ENCODE measurements around the gene SULF2.

SULF2 gene

DNA sequence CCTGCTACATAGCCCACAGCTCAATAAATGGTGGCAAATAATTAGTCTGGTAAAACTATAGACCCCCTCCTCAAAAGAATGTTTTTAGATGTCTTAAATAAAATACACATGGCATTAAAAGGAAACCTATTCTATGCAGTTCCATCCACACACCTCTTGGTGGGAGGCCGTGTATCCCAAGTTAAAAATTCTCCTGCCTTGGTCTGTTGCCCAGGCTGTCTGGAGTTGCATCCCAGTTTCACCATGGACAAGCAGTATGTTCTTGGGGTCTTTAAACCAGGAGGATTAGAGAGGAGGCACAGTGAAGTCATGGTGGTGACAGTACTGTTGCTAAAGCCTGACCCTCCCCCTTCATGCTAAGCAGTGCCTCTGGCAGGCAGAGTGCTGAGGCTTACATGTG, 95.5 kb downstream of the SULF2 start:
- H3K27ac ChIP-seq (ENCODE audit: low read depth, low read length): no peak overlapping the region
- H3K9me3 ChIP-seq (ENCODE audit: insufficient read depth, low read depth, low read length): peaks cover 29% of the 10 kb centered on the region
- no peak overlapping the region for H3K9ac ChIP-seq (ENCODE audit: low read depth, low read length)
- H3K36me3 ChIP-seq (ENCODE audit: insufficient read depth, low read length): peaks cover 12% of the 10 kb centered on the region; the same call in 1 of the 2 replicates
- peaks cover 5% of the 10 kb centered on the region for H3K4me1 ChIP-seq (ENCODE audit: insufficient read depth, low read length)
- H3K4me3 ChIP-seq (ENCODE audit: low read length): no peak overlapping the region
- H3K27me3 ChIP-seq (ENCODE audit: insufficient read depth, low read length): no peaks in the 10 kb centered on the region
- WGBS: 96% methylated on average over 1 of the region's 1 CpG

DNA sequence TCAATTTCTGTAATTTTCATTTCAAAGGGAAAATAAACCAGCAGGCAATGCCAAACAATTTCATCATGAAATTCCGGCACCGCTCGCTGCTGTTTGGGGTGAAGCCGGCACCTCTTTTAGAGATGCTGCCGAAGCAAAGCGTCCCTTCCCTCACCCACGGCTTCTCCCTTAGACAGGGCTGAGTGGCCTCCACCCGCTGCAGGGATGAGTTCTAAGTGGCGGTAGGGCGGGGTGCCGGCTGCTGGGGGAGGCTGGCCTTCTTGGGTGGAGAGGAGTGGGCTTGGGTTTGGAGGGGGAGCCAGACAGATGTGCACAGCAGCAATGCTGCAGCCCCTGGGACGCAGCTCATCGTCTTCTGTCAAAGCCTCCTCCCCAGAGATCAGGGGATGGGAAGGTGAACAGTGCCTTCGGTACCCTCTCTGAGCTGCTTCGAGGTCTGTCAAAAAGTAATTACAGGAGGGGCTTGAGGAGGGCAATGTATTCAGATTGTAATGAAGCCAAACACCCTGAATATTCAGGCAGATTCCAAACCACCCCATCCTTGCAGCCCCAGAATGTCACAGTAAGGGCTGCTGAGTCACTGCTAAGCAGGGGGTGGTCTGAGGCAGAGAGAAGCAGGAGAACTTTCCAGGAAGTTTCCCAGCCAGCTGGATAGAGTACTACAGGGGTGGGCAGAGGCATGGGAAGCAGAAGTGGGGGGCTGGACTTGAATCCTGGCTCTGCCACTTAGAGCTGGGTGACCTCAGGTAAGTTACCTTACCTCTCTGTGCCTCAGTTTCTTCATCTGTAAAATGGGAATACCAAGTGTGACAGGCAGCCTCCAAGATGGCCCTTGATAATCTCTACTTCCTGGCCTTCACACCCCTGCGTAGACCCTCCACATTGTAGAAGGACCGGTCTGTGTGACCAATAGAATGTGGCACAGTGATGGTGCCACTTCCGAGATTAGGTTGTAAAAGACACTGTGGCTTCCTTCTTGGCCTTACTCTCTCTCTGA, 96.6 kb downstream of the SULF2 start:
- H3K27ac ChIP-seq (ENCODE audit: low read depth, low read length): peak overlapping the region; percentile 51; the same call in 1 of the 2 replicates
- no peak overlapping the region for H3K9ac ChIP-seq (ENCODE audit: low read depth, low read length)
- H3K4me3 ChIP-seq (ENCODE audit: low read length): no peak overlapping the region
- H3K4me1 ChIP-seq (ENCODE audit: insufficient read depth, low read length): peaks cover 5% of the 10 kb centered on the region
- H3K9me3 ChIP-seq (ENCODE audit: insufficient read depth, low read depth, low read length): peaks cover 29% of the 10 kb centered on the region
- WGBS: 45% methylated on average over 17 of the region's 18 CpGs
- H3K27me3 ChIP-seq (ENCODE audit: insufficient read depth, low read length): no peaks in the 10 kb centered on the region
- H3K36me3 ChIP-seq (ENCODE audit: insufficient read depth, low read length): peaks cover 16% of the 10 kb centered on the region; the same call in 1 of the 2 replicates

DNA sequence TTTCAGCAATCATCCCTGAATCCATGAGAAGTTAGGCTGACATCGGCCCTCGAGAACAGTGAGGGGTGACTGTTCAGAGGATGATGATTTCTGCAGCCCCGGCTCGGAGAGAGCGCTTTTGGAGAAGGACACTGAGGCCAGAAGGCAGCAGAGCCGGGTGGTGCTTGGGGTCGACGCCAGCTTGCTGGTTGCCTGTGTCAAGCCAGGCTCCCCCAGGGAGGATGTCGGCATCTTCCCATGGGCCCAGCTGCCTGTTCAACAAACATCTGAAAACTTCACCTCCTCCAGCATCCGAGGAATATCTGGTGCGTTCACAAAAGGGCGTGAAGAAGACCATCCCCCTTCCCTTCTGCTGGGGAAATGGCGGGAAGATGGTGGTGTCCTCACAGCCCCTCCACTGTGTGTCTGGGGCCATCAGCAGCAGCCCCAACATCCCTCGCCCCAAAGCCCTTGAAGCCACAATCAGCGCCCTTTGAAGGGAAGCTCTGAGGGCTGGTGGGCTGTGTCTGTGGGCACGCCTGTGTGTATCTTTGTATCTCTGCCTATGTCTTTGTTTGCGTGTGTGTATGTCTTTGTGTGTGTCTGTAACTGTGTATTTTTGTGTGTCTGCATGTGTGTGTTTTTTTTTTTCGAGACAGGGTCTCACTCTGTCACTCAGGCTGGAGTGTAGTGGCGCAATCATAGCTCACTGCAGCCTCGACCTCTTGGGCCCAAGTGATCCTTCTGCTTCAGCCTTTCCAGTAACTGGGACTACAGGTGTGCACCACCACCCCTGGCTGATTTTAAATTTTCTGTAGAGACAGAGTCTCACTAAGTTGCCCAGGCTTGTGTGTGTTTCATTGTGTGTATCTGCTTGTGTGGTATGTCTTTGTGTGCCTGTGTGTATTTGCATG, 97.9 kb downstream of the SULF2 start:
- 91% methylated on average over 20 of the region's 20 CpGs for WGBS

DNA sequence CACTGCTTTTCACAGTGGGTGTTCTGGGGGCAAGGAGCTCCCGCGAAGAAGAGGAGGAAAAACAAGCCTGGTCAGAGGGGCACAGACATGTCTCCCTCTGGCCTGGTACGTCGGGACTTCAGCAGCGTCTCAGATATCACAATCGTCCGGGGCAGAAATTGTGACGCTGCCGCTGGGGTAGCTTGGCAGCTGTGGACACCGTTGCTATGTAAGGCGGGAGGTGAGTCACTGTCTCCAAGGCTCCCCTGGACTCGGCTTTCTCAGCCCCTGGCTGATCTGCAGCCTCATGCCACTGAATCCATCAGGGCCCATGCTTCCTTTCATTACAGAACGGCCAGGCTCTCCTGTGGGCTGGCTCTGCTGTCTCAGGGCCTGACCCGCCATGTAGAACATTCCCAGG, 98.7 kb downstream of the SULF2 start:
- peaks cover 11% of the 10 kb centered on the region for H3K9me3 ChIP-seq (ENCODE audit: insufficient read depth, low read depth, low read length)
- no peak overlapping the region for H3K4me3 ChIP-seq (ENCODE audit: low read length)
- H3K27me3 ChIP-seq (ENCODE audit: insufficient read depth, low read length): no peaks in the 10 kb centered on the region
- 85% methylated on average over 14 of the region's 14 CpGs for WGBS
- H3K27ac ChIP-seq (ENCODE audit: low read depth, low read length): 0 out of 2 replicates have a peak overlapping the region, but pooled peaks have one; percentile 18
- H3K36me3 ChIP-seq (ENCODE audit: insufficient read depth, low read length): peaks cover 22% of the 10 kb centered on the region; the same call in 1 of the 2 replicates
- peaks cover 5% of the 10 kb centered on the region for H3K4me1 ChIP-seq (ENCODE audit: insufficient read depth, low read length)
- H3K9ac ChIP-seq (ENCODE audit: low read depth, low read length): no peak overlapping the region

More for the DNA sequence above, 97.9 kb downstream of the SULF2 start:
- no peak overlapping the region for H3K27ac ChIP-seq (ENCODE audit: low read depth, low read length)
- no peak overlapping the region for H3K9ac ChIP-seq (ENCODE audit: low read depth, low read length)
- peaks cover 19% of the 10 kb centered on the region for H3K9me3 ChIP-seq (ENCODE audit: insufficient read depth, low read depth, low read length)
- H3K4me3 ChIP-seq (ENCODE audit: low read length): no peak overlapping the region
- H3K27me3 ChIP-seq (ENCODE audit: insufficient read depth, low read length): no peaks in the 10 kb centered on the region
- H3K4me1 ChIP-seq (ENCODE audit: insufficient read depth, low read length): peaks cover 5% of the 10 kb centered on the region
- peaks cover 22% of the 10 kb centered on the region; the same call in 1 of the 2 replicates for H3K36me3 ChIP-seq (ENCODE audit: insufficient read depth, low read length)

DNA sequence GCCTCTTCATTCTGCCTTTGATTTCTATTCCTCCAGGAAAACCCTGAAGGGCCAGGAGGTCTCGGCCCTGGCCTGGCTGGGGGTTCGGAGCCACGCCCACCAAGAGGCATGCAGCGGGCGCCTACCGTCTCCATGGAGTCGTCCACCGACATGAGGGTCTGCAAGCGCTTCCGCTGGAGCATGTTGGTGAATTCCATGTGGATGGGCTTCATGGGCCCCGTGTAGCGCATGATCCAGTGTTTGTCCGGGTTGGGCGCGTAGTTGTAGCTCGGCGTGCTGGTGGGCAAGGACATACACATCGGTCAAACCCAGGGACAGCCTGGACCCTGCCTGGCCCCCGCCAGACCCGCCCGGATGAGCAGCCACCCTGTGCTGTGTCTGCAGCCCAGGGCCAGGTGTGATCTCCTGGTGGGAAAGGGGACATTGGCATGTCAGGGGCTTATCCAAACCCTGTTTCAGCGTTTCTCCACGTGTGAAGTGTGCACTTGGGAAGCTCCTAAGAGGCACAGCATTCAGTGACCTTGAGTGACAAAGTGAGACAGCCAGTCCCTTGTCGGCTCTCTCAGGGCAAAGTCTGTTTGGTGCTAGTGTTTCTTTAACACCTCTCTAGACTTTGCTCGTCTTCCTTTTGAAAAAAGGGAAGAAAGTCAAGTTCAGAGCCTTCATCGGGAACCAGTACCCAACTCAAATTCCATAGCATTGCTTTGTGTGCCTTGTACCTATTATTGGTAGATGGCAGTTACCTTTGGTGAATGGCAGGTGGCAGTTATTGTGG, 100.8 kb downstream of the SULF2 start:
- 93% methylated on average over 25 of the region's 26 CpGs for WGBS
- Histone ChIP-seq H3K4me1 (ENCODE audit: insufficient read depth, low read length) (peaks cover 5% of the 10 kb centered on the region), H3K4me3 (ENCODE audit: low read length) (no peak overlapping the region), H3K9me3 (ENCODE audit: insufficient read depth, low read depth, low read length) (no peaks in the 10 kb centered on the region), H3K27me3 (ENCODE audit: insufficient read depth, low read length) (no peaks in the 10 kb centered on the region), H3K27ac (ENCODE audit: low read depth, low read length) (no peak overlapping the region), H3K36me3 (ENCODE audit: insufficient read depth, low read length) (peaks cover 15% of the 10 kb centered on the region; the same call in 1 of the 2 replicates), H3K9ac (ENCODE audit: low read depth, low read length) (no peak overlapping the region)

DNA sequence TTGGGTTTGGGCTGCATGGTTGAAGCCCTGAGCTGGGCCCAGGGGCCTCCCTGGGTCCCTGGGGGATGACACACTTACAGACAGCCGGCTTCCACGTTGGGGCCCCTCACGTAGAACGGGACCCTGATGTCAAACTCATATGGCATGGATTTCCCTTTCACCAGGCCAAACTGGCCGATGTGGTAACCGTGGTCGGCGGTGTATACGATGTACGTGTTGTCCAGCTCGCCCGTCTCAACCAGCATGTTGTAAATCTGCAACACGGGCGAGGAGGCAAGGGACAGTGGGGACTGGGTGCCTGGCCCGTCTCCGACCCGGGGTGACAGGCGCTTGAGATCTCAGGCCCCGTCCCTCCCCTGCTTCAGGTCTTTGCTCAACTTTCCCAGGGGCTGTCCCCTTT, 102.4 kb downstream of the SULF2 start:
- Histone ChIP-seq H3K27me3 (ENCODE audit: insufficient read depth, low read length) (no peaks in the 10 kb centered on the region), H3K9me3 (ENCODE audit: insufficient read depth, low read depth, low read length) (no peaks in the 10 kb centered on the region), H3K4me1 (ENCODE audit: insufficient read depth, low read length) (peaks cover 5% of the 10 kb centered on the region; the same call in 1 of the 2 replicates), H3K9ac (ENCODE audit: low read depth, low read length) (no peak overlapping the region), H3K27ac (ENCODE audit: low read depth, low read length) (no peak overlapping the region), H3K4me3 (ENCODE audit: low read length) (no peak overlapping the region), H3K36me3 (ENCODE audit: insufficient read depth, low read length) (peaks cover 10% of the 10 kb centered on the region; the same call in 1 of the 2 replicates)
- 95% methylated on average over 19 of the region's 19 CpGs for WGBS

DNA sequence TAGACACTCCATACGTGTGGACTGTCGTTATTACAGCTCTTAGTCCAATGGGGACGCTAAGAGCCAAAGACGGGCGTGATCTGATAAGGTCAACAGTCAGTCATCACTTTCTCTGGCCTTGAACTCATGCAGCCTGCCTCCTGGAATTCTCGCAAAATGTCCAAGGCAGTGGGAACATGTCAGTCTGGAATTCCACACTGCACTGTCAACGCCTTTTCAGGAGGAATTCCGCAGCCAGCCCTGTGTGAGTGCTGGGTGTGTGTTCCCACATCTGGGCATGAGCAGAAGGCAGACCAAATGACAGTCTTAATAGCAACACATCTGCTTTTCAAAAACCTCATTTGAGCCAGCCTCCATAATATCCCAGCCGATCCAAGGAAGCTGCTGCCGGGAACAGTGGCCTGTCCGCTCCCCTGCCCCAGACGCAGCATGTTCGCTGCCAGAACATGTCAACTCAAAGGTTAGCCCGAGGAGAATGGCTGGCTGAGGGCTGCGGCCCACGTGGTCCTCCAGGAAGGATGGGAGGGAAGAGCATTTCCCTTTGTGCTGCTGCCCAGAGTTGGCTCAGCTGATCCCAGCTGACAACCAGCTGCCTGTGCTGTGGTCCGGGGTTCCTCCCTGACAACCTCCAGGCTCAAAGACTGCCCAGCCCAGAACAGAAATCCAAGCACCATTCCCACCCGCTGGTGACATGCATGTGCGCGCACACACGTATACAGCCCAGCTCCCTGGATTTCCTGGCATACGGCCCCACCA, 103.1 kb downstream of the SULF2 start:
- peaks cover 5% of the 10 kb centered on the region; the same call in 1 of the 2 replicates for H3K4me1 ChIP-seq (ENCODE audit: insufficient read depth, low read length)

DNA sequence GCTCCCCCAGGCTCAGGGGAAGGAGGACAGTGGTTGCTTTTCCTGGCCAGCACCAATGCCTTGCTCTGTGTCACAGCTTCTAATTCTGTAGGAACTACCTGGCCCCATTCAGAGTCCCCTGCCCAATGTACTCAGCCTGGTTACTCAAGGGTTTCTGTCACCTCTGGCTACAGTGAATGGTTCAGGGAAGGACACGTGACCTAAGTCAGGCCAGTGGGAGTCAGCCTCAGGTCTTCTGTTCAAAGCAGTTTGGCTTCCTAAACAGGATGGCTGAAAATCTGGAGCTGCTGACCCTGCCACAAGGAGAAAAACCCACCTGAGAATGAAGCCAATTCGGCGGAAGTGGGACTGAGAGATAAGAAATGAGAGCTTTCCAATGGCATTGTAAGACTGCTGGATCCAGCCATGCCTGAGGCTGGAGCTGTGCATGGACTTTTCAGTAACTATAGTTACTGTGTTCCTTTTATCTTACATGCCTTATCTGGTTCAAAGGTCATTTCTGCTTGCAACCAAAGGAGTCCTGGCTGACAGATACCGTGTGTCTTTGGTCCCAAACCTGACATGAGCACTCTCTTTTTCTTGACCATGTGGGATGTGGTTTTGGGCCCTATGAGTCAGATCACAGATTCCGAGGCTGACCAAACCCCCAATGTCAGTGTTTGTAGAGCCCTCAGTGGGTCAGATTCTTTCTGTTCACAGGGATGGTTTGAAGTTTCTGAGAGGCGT, 104.3 kb downstream of the SULF2 start:
- Histone ChIP-seq H3K9ac (ENCODE audit: low read depth, low read length) (no peak overlapping the region), H3K4me3 (ENCODE audit: low read length) (no peak overlapping the region), H3K36me3 (ENCODE audit: insufficient read depth, low read length) (peaks cover 10% of the 10 kb centered on the region; the same call in 1 of the 2 replicates), H3K4me1 (ENCODE audit: insufficient read depth, low read length) (no peaks in the 10 kb centered on the region), H3K27ac (ENCODE audit: low read depth, low read length) (no peak overlapping the region), H3K9me3 (ENCODE audit: insufficient read depth, low read depth, low read length) (no peaks in the 10 kb centered on the region), H3K27me3 (ENCODE audit: insufficient read depth, low read length) (no peaks in the 10 kb centered on the region)
- 94% methylated on average over 6 of the region's 6 CpGs for WGBS

More for the DNA sequence above, 103.1 kb downstream of the SULF2 start:
- Histone ChIP-seq H3K27me3 (ENCODE audit: insufficient read depth, low read length) (no peaks in the 10 kb centered on the region), H3K36me3 (ENCODE audit: insufficient read depth, low read length) (peaks cover 10% of the 10 kb centered on the region; the same call in 1 of the 2 replicates), H3K9ac (ENCODE audit: low read depth, low read length) (no peak overlapping the region), H3K9me3 (ENCODE audit: insufficient read depth, low read depth, low read length) (no peaks in the 10 kb centered on the region), H3K4me3 (ENCODE audit: low read length) (no peak overlapping the region), H3K27ac (ENCODE audit: low read depth, low read length) (no peak overlapping the region)
- WGBS: 90% methylated on average over 22 of the region's 22 CpGs

DNA sequence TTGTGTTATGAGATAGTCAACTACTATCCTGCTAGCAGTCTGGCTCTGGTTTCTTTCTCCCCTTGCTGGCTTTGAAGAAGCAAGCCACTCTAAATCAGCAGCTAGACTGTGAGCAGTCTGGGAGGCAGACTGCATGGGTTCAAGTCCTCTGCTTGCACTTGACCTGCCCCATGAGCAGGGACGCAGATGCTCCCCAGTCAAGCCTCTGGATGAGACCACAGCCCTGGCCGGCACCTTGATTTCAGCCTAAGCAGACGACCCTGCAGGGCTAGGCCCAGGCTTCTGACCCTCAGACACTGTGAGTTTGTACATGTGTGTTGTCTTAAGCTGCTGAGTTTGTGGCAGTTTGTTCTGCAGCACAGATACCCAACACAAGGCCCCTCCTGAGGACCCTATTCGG, 105.8 kb downstream of the SULF2 start:
- Histone ChIP-seq H3K27me3 (ENCODE audit: insufficient read depth, low read length) (no peaks in the 10 kb centered on the region), H3K4me3 (ENCODE audit: low read length) (no peak overlapping the region), H3K9me3 (ENCODE audit: insufficient read depth, low read depth, low read length) (no peaks in the 10 kb centered on the region), H3K27ac (ENCODE audit: low read depth, low read length) (no peak overlapping the region), H3K9ac (ENCODE audit: low read depth, low read length) (no peak overlapping the region), H3K36me3 (ENCODE audit: insufficient read depth, low read length) (peaks cover 10% of the 10 kb centered on the region; the same call in 1 of the 2 replicates), H3K4me1 (ENCODE audit: insufficient read depth, low read length) (0 out of 2 replicates have a peak, but pooled peaks cover 2% of the 10 kb centered on the region)
- 94% methylated on average over 4 of the region's 4 CpGs for WGBS

All from HUES64 (cell line).